K562 (cell line): ENCODE data around the gene PSMD13. TPM values are rescaled to one million over a fixed set of nuclear protein-coding genes. Genes with fewer than 3 reads are reported as not detected.

Experiments
- ATAC-seq: fragments of 200-7000 bp; cut with Tn5 transposase; 3 replicates; pipeline ENCODE4 v1.9.1; 2020; ENCODE audit warnings: moderate library complexity
- BruUV-seq: library from RNA; stranded (reverse); fragments of 400-500 nt; replicated peaks from 2 replicates; lab custom pipeline; 2021; lab: Mats Ljungman, UMichigan
- CTCF ChIA-PET: fragments of 300-600 bp; formaldehyde crosslinking; extraction: SDS; loops from one replicate; lab custom pipeline; 2021; ENCODE audit warnings: low intra/inter-chr PET ratio; lab: Yijun Ruan, JAX
- POLR2A ChIA-PET: fragments of 300-600, 350-650 bp; sonication (Branson Sonifier 250); formaldehyde crosslinking; extraction: SDS; loops from one replicate; lab custom pipeline; 2021; ENCODE audit warnings: antibody characterized with exemption, inconsistent platforms; lab: Yijun Ruan, JAX
- DNase-seq, 4 experiments: peaks; one replicate each; pipeline versions ENCODE4 v3.0.0 to v3.0.0-alpha.2; 2011 to 2018; ENCODE audit warnings: low spot score in 3 of 4, mixed read lengths in 3 of 4; ENCODE audit errors: extremely low read depth in 1 of 4
- FAIRE-seq: peaks from 2 replicates; lab custom pipeline; 2011; peaks lifted over from hg19 to GRCh38; lab: Jason Lieb, UNC
- H2AFZ ChIP-seq: 2 replicates; pipeline ENCODE4 v1.6.0; 2011; ENCODE audit warnings: low read depth, low read length, control low read depth, inconsistent platforms
- H3K27ac ChIP-seq: fragments of 200-600 bp; 3 replicates; pipeline ENCODE4 v1.8.0; 2011; ENCODE audit warnings: low read depth, mild to moderate bottlenecking, control low read depth, inconsistent platforms, low read length, moderate library complexity, mixed read lengths; ENCODE audit errors: extremely low read depth
- H3K27me3 ChIP-seq, 2 experiments: fragments of 300-600 bp in 1 of 2; 2 replicates in 1 of 2; 3 replicates in 1 of 2; pipeline versions ENCODE4 v1.6.0 to v1.8.0; 2011; ENCODE audit warnings: inconsistent platforms in 2 of 2, low read length in 2 of 2, mild to moderate bottlenecking in 1 of 2, mixed read lengths in 1 of 2, moderate library complexity in 1 of 2; ENCODE audit not compliant: control insufficient read depth in 2 of 2, insufficient read depth in 2 of 2
- H3K36me3 ChIP-seq: fragments of 300-600 bp; 3 replicates; pipeline ENCODE4 v1.8.0; 2011; ENCODE audit warnings: mild to moderate bottlenecking, low read length, inconsistent platforms; ENCODE audit not compliant: control insufficient read depth, insufficient read depth
- H3K4me1 ChIP-seq, 2 experiments: fragments of 200-600 bp in 1 of 2; replicated peaks in 1 of 2; 2 replicates in 1 of 2; 3 replicates in 1 of 2; pipeline versions ENCODE4 v1.5.1 to v1.8.0; 2011; ENCODE audit warnings: inconsistent platforms in 2 of 2, low read length in 2 of 2, mild to moderate bottlenecking in 1 of 2, mixed read lengths in 1 of 2, moderate library complexity in 1 of 2; ENCODE audit not compliant: control insufficient read depth in 2 of 2, insufficient read depth in 2 of 2
- H3K4me2 ChIP-seq: 2 replicates; pipeline ENCODE4 v1.6.1; 2011; ENCODE audit warnings: low read length, control low read depth, inconsistent platforms, mixed read lengths; ENCODE audit not compliant: insufficient read depth
- H3K4me3 ChIP-seq: fragments of 200-600 bp; sonication (generic), shearing (Covaris generic); 2 replicates; pipeline ENCODE4 v1.5.1; 2016; ENCODE audit warnings: control low read depth, inconsistent platforms
- H3K79me2 ChIP-seq: fragments of 200-600 bp; 3 replicates; pipeline ENCODE4 v1.8.0; 2011; ENCODE audit warnings: low read length, inconsistent platforms; ENCODE audit not compliant: control insufficient read depth, insufficient read depth
- H3K9ac ChIP-seq, 2 experiments: 2 replicates each; pipeline versions ENCODE4 v1.6.0 to v1.6.1; 2011; ENCODE audit warnings: low read depth in 2 of 2, low read length in 2 of 2, control low read depth in 1 of 2, inconsistent platforms in 1 of 2, mild to moderate bottlenecking in 1 of 2, mixed read lengths in 1 of 2; ENCODE audit not compliant: insufficient read depth in 1 of 2
- H3K9me1 ChIP-seq: one replicate; pipeline ENCODE4 v1.6.0; 2011; ENCODE audit warnings: inconsistent platforms, mild to moderate bottlenecking, low read length, moderate library complexity; ENCODE audit not compliant: control insufficient read depth, insufficient read depth
- H3K9me3 ChIP-seq: replicated peaks from 2 replicates; pipeline ENCODE4 v1.5.1; 2011; ENCODE audit warnings: low read depth, low read length, inconsistent platforms; ENCODE audit not compliant: control insufficient read depth, insufficient read depth
- H4K20me1 ChIP-seq: replicated peaks from 2 replicates; pipeline ENCODE4 v1.6.1; 2011; ENCODE audit warnings: low read length, inconsistent platforms, mixed read lengths; ENCODE audit not compliant: control insufficient read depth, insufficient read depth
- ATF1 ChIP-seq, 2 experiments: fragments of 450-650 bp in 1 of 2; IDR thresholded peaks; 2 replicates each; pipeline ENCODE4 v1.6.1; 2016; ENCODE audit warnings: missing compliant biosample characterization in 1 of 2, missing genetic modification characterization in 1 of 2
- CBX3 ChIP-seq, 2 experiments: IDR thresholded peaks; 1 replicate in 1 of 2; 2 replicates in 1 of 2; pipeline ENCODE4 v1.6.1; 2012; ENCODE audit warnings: inconsistent platforms in 2 of 2, low read length in 2 of 2, borderline replicate concordance in 1 of 2, control low read depth in 1 of 2
- CBX5 ChIP-seq: IDR thresholded peaks from 2 replicates; pipeline ENCODE4 v1.6.1; 2014; ENCODE audit warnings: low read depth, borderline replicate concordance
- EZH2 ChIP-seq: IDR thresholded peaks from 2 replicates; pipeline ENCODE4 v1.6.1; 2012; ENCODE audit warnings: low read depth, mild to moderate bottlenecking, inconsistent platforms, low read length, borderline replicate concordance
- FOXM1 ChIP-seq, 2 experiments: fragments of 450-650 bp in 1 of 2; sonication (generic) in 1 of 2; formaldehyde crosslinking in 1 of 2; IDR thresholded peaks; 2 replicates each; pipeline versions ENCODE4 v1.6.1 to v1.9.0; 2017 to 2022; ENCODE audit warnings: low read depth in 2 of 2, mild to moderate bottlenecking in 2 of 2, missing genetic modification reagents in 1 of 2, moderate library complexity in 1 of 2
- IFI16 ChIP-seq: fragments of 250-450 bp; sonication (Bioruptor Pico); IDR thresholded peaks from 2 replicates; pipeline ENCODE4 v2.1.2; 2022; ENCODE audit warnings: mild to moderate bottlenecking, inconsistent platforms
- LCOR ChIP-seq: sonication (generic); formaldehyde crosslinking; IDR thresholded peaks from 2 replicates; pipeline ENCODE4 v1.8.0; 2022; ENCODE audit warnings: mild to moderate bottlenecking, missing genetic modification reagents
- MAFF ChIP-seq: IDR thresholded peaks from 2 replicates; pipeline ENCODE4 v1.6.1; 2012; ENCODE audit warnings: low read length, improper control_type of control experiment
- MTA3 ChIP-seq: fragments of 450-650 bp; formaldehyde crosslinking; IDR thresholded peaks from 2 replicates; pipeline ENCODE4 v1.6.1; 2017; ENCODE audit warnings: mild to moderate bottlenecking, borderline replicate concordance
- NR2C2 ChIP-seq, 2 experiments: fragments of 200-800 bp in 1 of 2; sonication (Bioruptor generic) in 1 of 2; sonication (generic) in 1 of 2; formaldehyde crosslinking in 1 of 2; IDR thresholded peaks; 2 replicates each; pipeline versions ENCODE4 v1.6.1 to v1.8.0; 2016 to 2022; ENCODE audit warnings: mild to moderate bottlenecking in 1 of 2, missing compliant biosample characterization in 1 of 2, missing genetic modification characterization in 1 of 2, missing genetic modification reagents in 1 of 2
- ZKSCAN1 ChIP-seq: fragments of 150-350 bp; IDR thresholded peaks from 2 replicates; pipeline ENCODE4 v1.6.1; 2016; ENCODE audit warnings: low read depth, low read length
- ZNF561 ChIP-seq: fragments of 450-650 bp; formaldehyde crosslinking; conservative IDR thresholded peaks from 2 replicates; pipeline ENCODE4 v1.4.0; 2020; ENCODE audit warnings: mild to moderate bottlenecking, moderate library complexity
- WGBS: fragments of 100-300 bp; shearing (Covaris generic); methylation state at CpG from one replicate; pipeline ENCODE4 v1.1.6; 2016; ENCODE audit warnings: low coverage, mixed read lengths; ENCODE audit not compliant: insufficient coverage; ENCODE audit errors: missing lambda C conversion rate; 5-methylcytosine and 5-hydroxymethylcytosine counted together
- in situ Hi-C: fragments of 300-500 bp; cut with MboI; formaldehyde crosslinking; loops from 4 replicates; pipeline ENCODE4 v1.15.0; 2018; ENCODE audit warnings: inconsistent platforms, mixed read lengths
- intact Hi-C: fragments of 100-400 bp; cut with micrococcal nuclease; formaldehyde crosslinking; loops from 2 replicates; pipeline ENCODE4 v1.14.2; 2022
- polyA plus RNA-seq, 8 experiments: library from polyadenylated mRNA; depleted of rRNA in 4 of 8; stranded (reverse) in 5 of 8; unstranded in 3 of 8; fragments of >200 nt; fragmentation: Nextera tagmentation in 2 of 8; fragmentation: Illumina TruSeq in 1 of 8; extraction: Ambion mirVana in 2 of 8; extraction: Trizol in 1 of 8; gene quantifications; 2 replicates each; pipeline versions ENCODE4 v1.2.1 to v1.2.3, GENCODE V29; 2011 to 2014; ENCODE audit warnings: inconsistent platforms in 1 of 8, missing spikeins in 1 of 8
- total RNA-seq, 7 experiments: library from RNA; depleted of rRNA in 6 of 7; stranded (reverse); fragments of >200 nt in 6 of 7; fragmentation: Illumina TruSeq in 2 of 7; extraction: Trizol in 2 of 7; gene quantifications; 2 replicates each; pipeline versions ENCODE4 v1.2.1 to v1.2.3, GENCODE V29; 2011 to 2021; ENCODE audit warnings: low replicate concordance in 1 of 7
- TF ChIP-seq, protein P1 (sequence below): fragments of 450-650 bp; formaldehyde crosslinking; IDR thresholded peaks from 2 replicates; pipeline ENCODE4 v1.4.0; 2020; ENCODE audit warnings: mild to moderate bottlenecking, moderate library complexity
- TF ChIP-seq, protein P2 (sequence below): IDR thresholded peaks from 2 replicates; pipeline ENCODE4 v1.6.1; 2011; ENCODE audit not compliant: insufficient read length; ENCODE audit errors: extremely low read depth

Gene PSMD13
- total and polyA plus RNA-seq, 9 of the 15 experiments (the other 6 are each of a cell fraction or from before 2014, with no cell fraction given), result 185 to 383 (median 267) TPM

DNA sequence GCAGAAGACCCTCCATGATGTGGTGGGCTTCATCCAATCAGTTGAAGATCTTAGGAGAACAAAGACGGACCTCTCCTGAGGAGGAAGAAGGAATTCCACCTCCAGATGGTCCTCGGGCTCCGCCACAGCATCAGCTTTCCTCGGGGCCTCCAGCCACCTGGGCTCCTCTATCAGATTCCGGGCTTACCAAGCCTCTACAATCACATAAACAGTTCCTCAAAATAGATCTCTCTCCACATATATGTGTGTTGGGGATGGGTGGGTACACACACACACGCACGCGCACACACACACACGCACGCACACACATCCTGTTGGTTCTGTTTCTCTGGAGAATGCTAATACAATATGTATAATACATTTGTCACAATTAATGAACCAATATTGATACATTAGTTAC is 22.6 kb downstream of the PSMD13 start:
- Histone ChIP-seq H3K4me3 (no peak overlapping the region), H4K20me1 (no peaks in the 10 kb centered on the region), H3K9me1 (no peaks in the 10 kb centered on the region), H3K27me3 (no peaks in the 10 kb centered on the region), H3K27ac (no peak overlapping the region), H3K9ac (no peak overlapping the region), H3K4me1 (peaks cover 13 to 19% of the 10 kb centered on the region in 2 experiments), H3K4me2 (no peak overlapping the region), H2AFZ (no peak overlapping the region), H3K79me2 (no peaks in the 10 kb centered on the region), H3K36me3 (no peaks in the 10 kb centered on the region), H3K9me3 (no peaks in the 10 kb centered on the region; the same call in 1 of the 2 replicates)
- ATAC-seq (no peak), DNase-seq (no peak), FAIRE-seq (no peak)
- ChIA-PET POLR2A (interaction anchor here (1.6 kb wide), 1 partner anchor 9 kb away, joined by 3 read pairs; no protein-coding TSS in a partner anchor), CTCF (no interaction called here)
- BruUV-seq, result no TSS peak
- TF ChIP-seq ZKSCAN1 (no peak), EZH2 (no peak)
- intact Hi-C loops, result no loop called here
- WGBS, result 63% methylated on average over 10 of the region's 10 CpGs
- in situ Hi-C loops, result no loop called here

DNA sequence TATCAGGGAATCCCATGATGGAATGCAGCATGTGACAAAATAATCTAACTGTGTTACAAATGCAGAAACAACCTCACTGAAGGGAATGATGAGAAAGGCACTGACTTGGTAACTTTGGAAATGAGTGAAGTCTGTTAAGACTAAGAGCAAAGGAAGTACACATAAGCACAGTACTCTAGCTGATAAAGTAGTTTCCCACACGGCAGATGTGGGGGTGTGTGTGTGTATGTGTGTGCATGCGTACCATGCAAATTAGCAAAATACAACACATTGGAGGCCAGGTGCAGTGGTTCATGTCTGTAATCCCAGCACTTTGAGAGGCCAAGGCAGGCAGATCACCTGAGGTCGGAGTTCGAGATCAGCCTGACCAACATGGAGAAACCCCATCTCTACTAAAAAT is 24.8 kb downstream of the PSMD13 start:
- no peaks in the 10 kb centered on the region for H3K36me3 ChIP-seq
- DNase-seq (no peak), FAIRE-seq (no peak), ATAC-seq (no peak)
- in situ Hi-C loops, result no loop called here
- POLR2A ChIA-PET, result interaction anchor here (1.3 kb wide), 1 partner anchor 10 kb away, joined by 3 read pairs; no protein-coding TSS in a partner anchor
- H3K4me1 ChIP-seq, result peaks cover 9 to 19% of the 10 kb centered on the region in 2 experiments
- H4K20me1 ChIP-seq, result no peaks in the 10 kb centered on the region
- H2AFZ ChIP-seq, result no peak overlapping the region
- H3K9me1 ChIP-seq, result no peaks in the 10 kb centered on the region
- H3K4me3 ChIP-seq, result no peak overlapping the region
- no TSS peak for BruUV-seq
- no peak overlapping the region for H3K4me2 ChIP-seq
- peaks cover 4% of the 10 kb centered on the region for H3K9me3 ChIP-seq
- no peak overlapping the region for H3K9ac ChIP-seq
- 45% methylated on average over 4 of the region's 4 CpGs for WGBS
- H3K79me2 ChIP-seq, result no peaks in the 10 kb centered on the region
- no peak overlapping the region for H3K27ac ChIP-seq
- H3K27me3 ChIP-seq, result no peaks in the 10 kb centered on the region
- CTCF ChIA-PET, result no interaction called here
- intact Hi-C loops, result no loop called here
- TF ChIP-seq LCOR (CRISPR knock-in tag), result no peak
- no peak for TF ChIP-seq FOXM1 (IDR thresholded peaks at IDR 0.05; ENCODE audit: low read depth)
- TF ChIP-seq FOXM1 (CRISPR knock-in tag; IDR thresholded peaks at IDR 0.05; ENCODE audit: low read depth), result no peak
- TF ChIP-seq, protein P1, sequence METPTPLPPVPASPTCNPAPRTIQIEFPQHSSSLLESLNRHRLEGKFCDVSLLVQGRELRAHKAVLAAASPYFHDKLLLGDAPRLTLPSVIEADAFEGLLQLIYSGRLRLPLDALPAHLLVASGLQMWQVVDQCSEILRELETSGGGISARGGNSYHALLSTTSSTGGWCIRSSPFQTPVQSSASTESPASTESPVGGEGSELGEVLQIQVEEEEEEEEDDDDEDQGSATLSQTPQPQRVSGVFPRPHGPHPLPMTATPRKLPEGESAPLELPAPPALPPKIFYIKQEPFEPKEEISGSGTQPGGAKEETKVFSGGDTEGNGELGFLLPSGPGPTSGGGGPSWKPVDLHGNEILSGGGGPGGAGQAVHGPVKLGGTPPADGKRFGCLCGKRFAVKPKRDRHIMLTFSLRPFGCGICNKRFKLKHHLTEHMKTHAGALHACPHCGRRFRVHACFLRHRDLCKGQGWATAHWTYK (CRISPR knock-in tag), result no peak
- TF ChIP-seq IFI16, result no peak
- 0 out of 2 replicates have a peak, but pooled peaks have one; percentile 40 for TF ChIP-seq MTA3
- TF ChIP-seq ATF1 (CRISPR knock-in tag; IDR thresholded peaks at IDR 0.05), result no peak
- no peak for TF ChIP-seq ATF1 (tag; IDR thresholded peaks at IDR 0.05)
- TF ChIP-seq, protein P2, sequence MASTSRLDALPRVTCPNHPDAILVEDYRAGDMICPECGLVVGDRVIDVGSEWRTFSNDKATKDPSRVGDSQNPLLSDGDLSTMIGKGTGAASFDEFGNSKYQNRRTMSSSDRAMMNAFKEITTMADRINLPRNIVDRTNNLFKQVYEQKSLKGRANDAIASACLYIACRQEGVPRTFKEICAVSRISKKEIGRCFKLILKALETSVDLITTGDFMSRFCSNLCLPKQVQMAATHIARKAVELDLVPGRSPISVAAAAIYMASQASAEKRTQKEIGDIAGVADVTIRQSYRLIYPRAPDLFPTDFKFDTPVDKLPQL, result no peak
- peak in 1 of 2 experiments; percentile 49; a peak in 1 of 3 replicates for TF ChIP-seq CBX3 (IDR thresholded peaks at IDR 0.05; ENCODE audit: borderline replicate concordance in 1 of 2, low read length in 2 of 2)
- TF ChIP-seq CBX5, result 0 out of 2 replicates have a peak, but pooled peaks have one; percentile 57
- no peak for TF ChIP-seq NR2C2 (CRISPR knock-in tag; IDR thresholded peaks at IDR 0.05)
- TF ChIP-seq NR2C2 (tag; IDR thresholded peaks at IDR 0.05), result no peak
- TF ChIP-seq ZNF561 (CRISPR knock-in tag), result no peak
- TF ChIP-seq MAFF, result no peak
